Mesenchymal stem cell (in vitro differentiated cells and primary cell): ENCODE measurements around the gene MAN1A1.
A peak's percentile ranks its signal among the peaks of the same experiment; 100 is the strongest.

Experiments used
- DNase-seq: peaks from one replicate; pipeline ENCODE4 v3.0.0-alpha.2; 2013
- H2AFZ ChIP-seq: one replicate; pipeline ENCODE4 v1.6.1; 2013; ENCODE audit warnings: low read depth, mild to moderate bottlenecking, control low read depth, inconsistent platforms, low read length, moderate library complexity
- H2AK5ac ChIP-seq: 2 replicates; pipeline ENCODE4 v1.6.1; 2013; ENCODE audit warnings: low read length, moderate library complexity, mild to moderate bottlenecking, inconsistent platforms; ENCODE audit not compliant: severe bottlenecking
- H2BK120ac ChIP-seq: one replicate; pipeline ENCODE4 v1.6.1; 2013; ENCODE audit warnings: low read depth, mild to moderate bottlenecking, inconsistent platforms, low read length, moderate library complexity
- H2BK12ac ChIP-seq, 2 experiments: one replicate each; pipeline ENCODE4 v1.6.1; 2013; ENCODE audit warnings: inconsistent platforms in 2 of 2, low read length in 2 of 2, mild to moderate bottlenecking in 2 of 2, moderate library complexity in 2 of 2, control low read depth in 1 of 2
- H2BK15ac ChIP-seq: one replicate; pipeline ENCODE4 v1.6.1; 2013; ENCODE audit warnings: mild to moderate bottlenecking, low read depth, inconsistent platforms; ENCODE audit not compliant: poor library complexity, severe bottlenecking
- H2BK5ac ChIP-seq: 2 replicates; pipeline ENCODE4 v1.6.1; 2013; ENCODE audit warnings: low read depth, mild to moderate bottlenecking, low read length, control low read depth, inconsistent platforms; ENCODE audit not compliant: poor library complexity, severe bottlenecking
- H3K14ac ChIP-seq, 2 experiments: one replicate each; pipeline ENCODE4 v1.6.1; 2013; ENCODE audit warnings: inconsistent platforms in 2 of 2, low read length in 2 of 2, control low read depth in 1 of 2, mild to moderate bottlenecking in 1 of 2, moderate library complexity in 1 of 2
- H3K18ac ChIP-seq, 2 experiments: one replicate each; pipeline ENCODE4 v1.6.1; 2013; ENCODE audit warnings: inconsistent platforms in 2 of 2, low read length in 2 of 2, control low read depth in 1 of 2, low read depth in 1 of 2, mild to moderate bottlenecking in 1 of 2
- H3K23ac ChIP-seq, 2 experiments: one replicate each; pipeline ENCODE4 v1.6.1; 2013; ENCODE audit warnings: inconsistent platforms in 2 of 2, low read length in 2 of 2, mild to moderate bottlenecking in 2 of 2, moderate library complexity in 2 of 2, control low read depth in 1 of 2
- H3K27ac ChIP-seq: 2 replicates; pipeline ENCODE4 v1.5.1; 2013; ENCODE audit warnings: mild to moderate bottlenecking, moderate library complexity, low read length, control low read depth, inconsistent platforms; ENCODE audit not compliant: poor library complexity, severe bottlenecking
- H3K27me3 ChIP-seq, 2 experiments: 2 replicates each; pipeline versions ENCODE4 v1.6.1 to v1.7.0; 2013; ENCODE audit warnings: low read length in 2 of 2, mild to moderate bottlenecking in 2 of 2, moderate library complexity in 2 of 2, control low read depth in 1 of 2, inconsistent platforms in 1 of 2; ENCODE audit not compliant: control insufficient read depth in 1 of 2, insufficient read depth in 1 of 2
- H3K36me3 ChIP-seq, 2 experiments: 2 replicates each; pipeline versions ENCODE4 v1.6.1 to v1.7.0; 2013; ENCODE audit warnings: low read length in 2 of 2, control low read depth in 1 of 2, inconsistent platforms in 1 of 2, low read depth in 1 of 2, mild to moderate bottlenecking in 1 of 2; ENCODE audit not compliant: insufficient read depth in 2 of 2, control insufficient read depth in 1 of 2
- H3K4ac ChIP-seq, 2 experiments: one replicate each; pipeline ENCODE4 v1.6.1; 2013; ENCODE audit warnings: inconsistent platforms in 2 of 2, low read length in 2 of 2, mild to moderate bottlenecking in 2 of 2, moderate library complexity in 2 of 2, control low read depth in 1 of 2, low read depth in 1 of 2
- H3K4me1 ChIP-seq: 2 replicates; pipeline ENCODE4 v1.6.1; 2013; ENCODE audit warnings: low read depth, low read length, control low read depth; ENCODE audit not compliant: control insufficient read depth, insufficient read depth
- H3K4me2 ChIP-seq: 2 replicates; pipeline ENCODE4 v1.6.1; 2013; ENCODE audit warnings: low read length, mild to moderate bottlenecking, inconsistent platforms; ENCODE audit not compliant: poor library complexity, severe bottlenecking
- H3K4me3 ChIP-seq, 2 experiments: 2 replicates each; pipeline versions ENCODE4 v1.5.1 to v1.7.0; 2013; ENCODE audit warnings: low read length in 2 of 2, mild to moderate bottlenecking in 2 of 2, control low read depth in 1 of 2, low read depth in 1 of 2; ENCODE audit not compliant: insufficient read depth in 1 of 2
- H3K79me1 ChIP-seq: replicated peaks from 2 replicates; pipeline ENCODE4 v1.6.1; 2013; ENCODE audit warnings: mild to moderate bottlenecking, control low read depth, low read length, inconsistent platforms; ENCODE audit not compliant: poor library complexity, severe bottlenecking
- H3K9ac ChIP-seq: 2 replicates; pipeline ENCODE4 v1.7.0; 2013; ENCODE audit warnings: mild to moderate bottlenecking, low read length, moderate library complexity
- H3K9me3 ChIP-seq: 2 replicates; pipeline ENCODE4 v1.7.0; 2013; ENCODE audit warnings: mild to moderate bottlenecking, low read length; ENCODE audit not compliant: control insufficient read depth
- H4K8ac ChIP-seq: one replicate; pipeline ENCODE4 v1.6.1; 2013; ENCODE audit warnings: inconsistent platforms, mild to moderate bottlenecking, low read length, moderate library complexity
- H4K91ac ChIP-seq: one replicate; pipeline ENCODE4 v1.6.1; 2013; ENCODE audit warnings: mild to moderate bottlenecking, low read length, inconsistent platforms
- WGBS: methylation state at CpG from one replicate; pipeline ENCODE4 v1.1.7; 2013; ENCODE audit warnings: mixed read lengths; 5-methylcytosine and 5-hydroxymethylcytosine counted together

Gene MAN1A1

DNA sequence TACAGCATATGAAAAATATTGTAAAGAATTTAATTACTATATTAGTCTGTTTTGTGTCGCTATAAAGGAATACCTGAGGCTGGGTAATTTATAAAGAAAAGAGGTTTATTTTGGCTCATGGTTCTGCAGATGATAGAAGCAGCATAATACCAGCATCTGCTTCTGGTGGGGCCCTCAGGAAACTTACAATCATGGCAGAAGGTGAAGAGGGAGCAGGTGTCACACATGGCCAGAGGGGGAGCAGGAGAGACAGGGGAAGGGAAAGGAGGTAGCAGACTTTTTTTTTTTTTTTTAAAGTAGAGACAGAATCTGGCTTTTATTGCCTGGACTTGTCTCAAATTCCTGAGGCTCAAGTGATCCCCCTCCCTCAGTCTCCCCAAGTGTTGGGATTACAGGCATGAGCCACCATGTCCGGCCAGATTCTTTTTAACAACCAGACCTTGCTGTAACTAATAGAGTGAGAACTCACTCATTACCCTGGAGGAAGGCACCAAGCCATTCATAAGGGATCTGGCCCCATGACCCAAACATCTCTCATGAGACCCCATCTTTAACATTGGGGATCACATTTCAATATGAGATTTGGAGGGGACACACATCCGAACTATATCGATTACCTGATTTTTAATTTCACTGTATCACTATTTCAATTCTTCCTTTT lies 64.6 kb downstream of the MAN1A1 start:
- Histone ChIP-seq H3K9ac (no peak overlapping the region), H3K27me3 (no peaks in the 10 kb centered on the region), H2BK120ac (no peak overlapping the region), H3K27ac (no peak overlapping the region), H3K36me3 (peaks cover 0 to 53% of the 10 kb centered on the region in 2 experiments), H3K9me3 (no peaks in the 10 kb centered on the region), H3K4me2 (no peak overlapping the region), H2BK5ac (no peak overlapping the region), H3K18ac (no peak overlapping the region), H3K23ac (no peak overlapping the region), H2BK12ac (no peak overlapping the region), H3K4me3 (no peak overlapping the region), H3K4me1 (peaks cover 3% of the 10 kb centered on the region), H3K4ac (no peak overlapping the region), H3K14ac (no peak overlapping the region), H4K8ac (no peak overlapping the region), H2AFZ (no peak overlapping the region), H3K79me1 (peaks cover 6% of the 10 kb centered on the region), H2BK15ac (no peak overlapping the region), H4K91ac (no peak overlapping the region), H2AK5ac (no peak overlapping the region)
- 100% methylated on average over 2 of the region's 4 CpGs for WGBS
- no peak for DNase-seq

DNA sequence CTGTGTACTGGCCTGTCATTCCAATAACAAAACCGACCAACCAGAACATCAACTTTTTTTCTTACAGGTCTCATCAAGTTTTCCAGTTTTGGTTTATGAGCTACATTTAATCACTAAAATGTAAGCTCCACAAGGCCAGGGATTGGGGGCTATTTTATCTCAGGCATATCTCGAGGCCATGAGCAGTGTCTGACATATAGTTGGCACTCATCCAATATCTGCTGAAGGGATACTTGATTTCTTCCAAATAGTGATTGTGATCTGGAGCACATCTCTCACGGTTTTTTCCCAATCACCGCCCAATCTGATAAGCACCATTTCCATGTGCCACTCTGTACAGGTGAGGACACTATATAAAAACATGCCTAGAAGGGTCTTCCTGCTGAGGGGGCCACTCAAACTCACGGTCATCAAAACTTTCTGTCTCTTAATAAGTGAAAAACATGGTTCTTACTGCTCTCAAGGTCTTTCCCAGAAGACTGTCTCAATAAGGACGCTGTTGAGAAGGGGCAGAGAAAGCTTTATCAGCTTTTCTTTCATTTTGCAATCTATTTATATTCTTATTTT lies 65.5 kb downstream of the MAN1A1 start:
- peaks cover 0 to 44% of the 10 kb centered on the region in 2 experiments for H3K36me3 ChIP-seq
- H4K8ac ChIP-seq = no peak overlapping the region
- H2BK5ac ChIP-seq = no peak overlapping the region
- no peaks in the 10 kb centered on the region for H3K9me3 ChIP-seq
- no peaks in the 10 kb centered on the region for H3K27me3 ChIP-seq
- no peak overlapping the region for H3K4ac ChIP-seq
- no peak overlapping the region for H2AFZ ChIP-seq
- H2BK12ac ChIP-seq = no peak overlapping the region
- H3K23ac ChIP-seq = no peak overlapping the region
- peaks cover 3% of the 10 kb centered on the region for H3K4me1 ChIP-seq
- 95% methylated on average over 5 of the region's 6 CpGs for WGBS
- no peak overlapping the region for H3K14ac ChIP-seq
- no peak for DNase-seq
- no peak overlapping the region for H2BK15ac ChIP-seq
- no peak overlapping the region for H3K4me3 ChIP-seq
- no peak overlapping the region for H3K18ac ChIP-seq
- no peak overlapping the region for H2AK5ac ChIP-seq
- H3K79me1 ChIP-seq = peaks cover 6% of the 10 kb centered on the region
- H3K27ac ChIP-seq = no peak overlapping the region
- H2BK120ac ChIP-seq = no peak overlapping the region
- H4K91ac ChIP-seq = no peak overlapping the region
- H3K4me2 ChIP-seq = no peak overlapping the region
- no peak overlapping the region for H3K9ac ChIP-seq

DNA sequence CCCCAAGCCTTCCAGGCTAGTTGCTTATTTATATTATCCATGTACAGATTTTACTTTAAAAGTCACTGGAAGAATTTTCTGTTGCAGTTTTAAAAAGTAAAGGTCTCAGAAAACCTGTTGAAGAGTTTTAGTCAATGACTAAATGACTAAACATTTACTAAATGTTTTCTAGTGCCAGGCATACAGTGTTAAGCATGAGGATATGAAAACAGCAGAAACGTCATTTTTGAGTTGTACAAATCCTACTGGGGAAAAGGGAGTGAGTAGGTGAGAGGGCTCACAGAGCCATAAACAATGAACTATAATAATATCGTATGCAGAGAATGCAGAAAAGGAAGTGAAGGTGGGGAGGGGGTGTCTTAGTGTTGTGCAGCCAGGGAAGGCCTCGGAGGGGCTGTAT lies 66.3 kb downstream of the MAN1A1 start:
- Histone ChIP-seq H3K4ac (no peak overlapping the region), H4K91ac (no peak overlapping the region), H3K4me1 (peaks cover 3% of the 10 kb centered on the region), H2BK15ac (no peak overlapping the region), H3K18ac (no peak overlapping the region), H2AFZ (no peak overlapping the region), H3K36me3 (peaks cover 0 to 40% of the 10 kb centered on the region in 2 experiments), H3K4me3 (no peak overlapping the region), H2BK5ac (no peak overlapping the region), H3K14ac (no peak overlapping the region), H2BK12ac (no peak overlapping the region), H3K4me2 (no peak overlapping the region), H3K27me3 (no peaks in the 10 kb centered on the region), H3K27ac (peak overlapping the region; percentile 59), H2BK120ac (no peak overlapping the region), H2AK5ac (no peak overlapping the region), H3K79me1 (peaks cover 8% of the 10 kb centered on the region), H4K8ac (no peak overlapping the region), H3K9me3 (no peaks in the 10 kb centered on the region), H3K9ac (no peak overlapping the region), H3K23ac (no peak overlapping the region)
- no peak for DNase-seq
- 91% methylated on average over 3 of the region's 3 CpGs for WGBS

DNA sequence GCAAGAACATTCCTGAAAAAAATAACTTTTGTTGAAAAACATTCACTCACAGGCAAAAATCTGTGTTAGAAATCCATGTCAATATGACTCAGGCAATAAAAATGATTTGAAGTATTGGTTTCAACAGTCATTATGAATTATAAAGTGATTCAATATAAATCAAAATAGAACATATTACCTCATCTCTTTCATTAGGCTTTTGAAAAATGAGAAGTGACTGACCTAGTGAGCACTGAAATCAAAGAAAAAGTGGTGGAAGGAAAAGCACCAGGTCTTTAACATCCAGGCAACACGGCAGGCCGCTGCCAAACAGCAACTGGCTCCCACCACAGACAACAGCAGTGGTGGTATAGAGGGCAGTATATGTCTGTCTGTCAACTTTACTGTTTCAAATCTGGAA lies 68.9 kb downstream of the MAN1A1 start:
- H3K23ac ChIP-seq = no peak overlapping the region
- peaks cover 0 to 32% of the 10 kb centered on the region in 2 experiments for H3K36me3 ChIP-seq
- H3K27ac ChIP-seq = no peak overlapping the region
- no peak overlapping the region for H2AFZ ChIP-seq
- no peak overlapping the region for H4K8ac ChIP-seq
- H2BK120ac ChIP-seq = no peak overlapping the region
- no peak overlapping the region for H2AK5ac ChIP-seq
- no peak overlapping the region for H3K18ac ChIP-seq
- no peak overlapping the region for H3K4ac ChIP-seq
- H3K27me3 ChIP-seq = no peaks in the 10 kb centered on the region
- peak overlapping the region; percentile 52 for H2BK15ac ChIP-seq
- no peak for DNase-seq
- 94% methylated on average over 2 of the region's 2 CpGs for WGBS
- no peaks in the 10 kb centered on the region for H3K9me3 ChIP-seq
- no peak overlapping the region for H3K4me3 ChIP-seq
- no peak overlapping the region for H3K14ac ChIP-seq
- no peak overlapping the region for H3K4me2 ChIP-seq
- H3K79me1 ChIP-seq = peaks cover 8% of the 10 kb centered on the region
- H2BK12ac ChIP-seq = no peak overlapping the region
- H3K9ac ChIP-seq = peak overlapping the region; percentile 13
- H3K4me1 ChIP-seq = peaks cover 3% of the 10 kb centered on the region
- H2BK5ac ChIP-seq = no peak overlapping the region
- no peak overlapping the region for H4K91ac ChIP-seq
